SIG-M5 (cell line): ENCODE results near the gene ME2.
"Not testable (repeated sequence)": the region's sequence is repeated elsewhere in the genome, so short reads cannot be mapped to it uniquely, and the experiment has no call there.

Source experiments
- DNase-seq: peaks from one replicate; lab custom pipeline; 2025; lab: John Stamatoyannopoulos, UW

Gene ME2

DNA sequence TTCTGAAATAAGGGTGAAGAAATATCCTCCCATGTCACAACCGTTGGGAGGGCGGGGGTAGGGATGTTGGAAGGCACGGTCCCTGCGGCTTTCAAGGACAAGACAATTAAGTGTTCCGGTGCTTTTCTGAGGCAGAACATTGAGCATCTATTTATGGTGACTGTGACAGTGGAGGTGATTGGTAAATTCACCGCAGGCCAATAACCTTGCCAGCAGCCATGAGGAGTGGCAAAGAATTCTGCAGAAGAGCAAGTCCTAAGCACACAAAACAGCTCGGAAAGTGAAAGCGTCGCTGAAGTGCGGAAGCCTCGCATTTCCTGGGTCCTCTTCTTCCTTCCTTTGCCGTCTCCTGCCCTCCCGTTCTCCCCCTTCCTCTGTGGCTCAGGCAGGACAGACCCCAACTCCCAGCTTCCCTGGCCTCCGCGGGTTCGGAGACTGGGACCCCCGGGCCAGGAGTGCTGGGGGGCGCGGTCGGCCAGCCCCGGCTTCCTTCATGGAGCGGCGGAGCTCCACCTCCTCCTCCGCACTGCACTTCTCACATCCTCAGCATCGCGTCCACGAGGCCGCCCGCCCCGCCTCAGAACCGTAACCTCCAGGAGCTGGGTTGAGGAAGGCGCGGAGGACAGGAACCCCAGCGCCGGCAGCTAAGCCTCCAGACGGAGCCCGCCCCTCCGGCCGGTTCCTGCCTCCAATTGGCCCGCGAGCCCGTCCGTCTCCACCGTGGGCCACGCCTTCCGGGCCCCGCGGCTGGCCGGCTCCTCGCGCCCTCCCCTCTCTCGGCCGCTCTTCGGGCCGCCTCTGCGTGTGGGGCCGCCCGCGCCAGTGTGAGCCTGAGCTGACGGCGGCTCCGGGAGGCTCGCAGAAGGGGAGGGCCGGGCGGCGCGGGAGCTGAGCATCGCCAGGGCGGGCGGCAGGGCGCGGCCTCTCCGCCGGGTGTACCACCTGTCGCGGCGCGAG is at the start of gene ME2:
TSS of gene ME2 (plus strand) at position 774 of the 957 bp plus-strand sequence. CDS start 16,703 bp downstream, outside the sequence.
- DNase-seq, result peak; percentile 66

DNA sequence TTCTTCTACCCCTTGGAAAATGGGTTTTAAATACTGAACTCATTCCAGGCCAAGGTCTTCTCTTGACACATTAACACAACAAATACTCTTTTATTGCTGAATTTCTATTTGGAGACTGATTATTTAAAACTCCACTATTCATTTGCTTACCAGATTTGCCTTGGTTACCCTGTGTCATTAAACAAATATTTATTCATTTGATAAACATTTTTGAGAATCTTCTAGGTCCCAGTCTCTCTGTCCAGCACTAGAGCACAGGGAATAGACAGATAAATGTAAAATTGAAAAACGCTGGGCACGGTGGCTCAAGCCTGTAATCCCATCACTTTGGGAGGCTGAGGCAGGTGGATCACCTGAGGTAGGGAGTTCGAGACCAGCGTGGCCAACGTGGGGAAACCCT is 49.3 kb upstream of the ME2 start:
- no peak for DNase-seq

DNA sequence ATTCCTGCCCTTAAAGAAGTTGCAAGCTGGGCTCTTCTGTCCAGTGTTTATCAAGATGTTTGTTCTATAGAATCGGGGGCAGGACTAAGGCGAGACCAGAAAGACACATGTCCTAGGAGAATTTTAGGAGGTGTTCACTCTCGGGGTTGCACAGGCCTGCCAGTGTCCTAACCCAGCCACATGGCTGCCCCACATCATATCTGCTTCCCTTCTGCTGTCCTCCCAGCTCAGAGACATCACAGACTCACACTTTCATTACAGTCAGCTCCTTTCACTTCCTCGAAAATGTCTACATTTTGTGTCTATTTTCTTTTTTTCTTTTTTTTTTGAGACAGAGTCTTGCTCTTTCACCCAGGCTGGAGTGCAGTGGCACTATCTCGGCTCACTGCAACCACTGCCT is 48.4 kb upstream of the ME2 start:
- peak; percentile 7 for DNase-seq

DNA sequence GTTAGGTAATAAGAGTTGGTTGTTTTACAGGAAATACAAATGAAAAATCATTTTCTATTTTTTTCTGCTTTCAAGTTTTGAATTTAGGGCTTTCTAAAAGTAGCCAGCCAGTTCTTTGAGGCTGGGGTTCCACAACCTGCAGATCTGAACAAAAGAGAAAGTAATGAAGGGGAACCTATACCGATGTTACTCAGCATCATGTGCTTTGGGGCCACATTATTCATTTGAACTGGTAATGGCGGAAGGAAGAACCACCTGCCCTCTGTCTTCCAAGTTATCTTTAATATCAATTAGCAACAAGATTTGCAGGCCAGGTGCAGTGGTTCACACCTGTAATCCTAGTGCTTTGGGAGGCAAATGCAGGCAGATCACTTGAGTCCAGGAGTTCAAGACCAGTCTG is 46.2 kb upstream of the ME2 start:
- no peak for DNase-seq

DNA sequence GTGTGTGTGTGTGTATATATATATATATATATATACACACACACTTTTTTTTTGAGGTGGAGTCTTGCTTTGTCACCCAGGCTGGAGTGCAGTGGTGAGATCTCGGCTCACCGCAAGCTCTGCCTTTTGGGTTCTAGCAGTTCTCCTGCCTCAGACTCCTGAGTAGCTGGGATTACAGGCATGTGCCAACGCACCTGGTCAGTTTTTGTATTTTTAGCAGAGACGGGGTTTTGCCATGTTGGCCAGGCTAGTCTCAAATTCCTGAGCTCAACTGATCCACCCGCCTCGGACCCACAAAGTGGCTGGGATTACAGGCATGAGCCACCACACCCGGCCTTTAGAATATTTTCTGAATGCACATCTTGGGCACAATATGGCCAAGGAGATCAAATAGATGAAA is 45.4 kb upstream of the ME2 start:
- DNase-seq, result not testable (repeated sequence)

DNA sequence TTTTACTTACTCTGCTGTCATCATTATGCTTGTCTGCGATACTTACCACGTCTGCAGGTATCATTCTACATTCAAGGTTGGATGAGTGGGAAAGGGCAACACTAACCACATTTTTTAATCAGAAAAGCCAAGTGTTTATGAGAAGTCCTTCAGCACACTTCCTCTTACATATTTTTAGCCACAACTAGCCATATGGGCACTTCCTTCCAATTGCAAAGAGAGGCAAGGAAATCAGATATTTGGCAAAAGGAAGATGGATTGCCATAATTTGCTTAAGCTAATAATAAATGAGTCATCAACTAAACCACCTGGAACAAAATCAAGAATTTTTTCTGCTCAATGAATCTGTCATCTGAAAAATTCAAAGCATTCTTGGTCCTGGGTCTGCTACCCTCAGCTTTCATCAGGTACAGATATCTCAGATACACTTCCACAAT is 42.4 kb upstream of the ME2 start:
- no peak for DNase-seq

DNA sequence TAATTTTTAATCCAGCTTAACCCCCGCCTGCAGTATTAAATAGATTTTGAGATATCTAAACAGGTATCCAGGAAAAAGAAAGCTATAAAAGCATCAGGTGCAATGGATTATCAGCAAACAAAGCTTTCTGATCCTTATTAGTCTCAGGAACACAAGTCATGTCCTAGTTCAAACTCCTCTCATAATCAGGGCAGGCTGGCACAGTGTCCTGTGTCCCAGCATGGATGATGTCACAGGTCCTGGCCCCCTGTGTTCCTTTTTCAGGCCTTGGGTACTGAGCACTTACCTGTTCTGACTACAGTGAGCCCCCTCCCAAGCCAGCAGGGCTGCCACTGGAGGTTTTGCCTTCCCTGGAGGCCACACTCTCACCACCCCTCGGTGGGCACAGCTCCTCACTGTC is 39.6 kb upstream of the ME2 start:
- no peak for DNase-seq

DNA sequence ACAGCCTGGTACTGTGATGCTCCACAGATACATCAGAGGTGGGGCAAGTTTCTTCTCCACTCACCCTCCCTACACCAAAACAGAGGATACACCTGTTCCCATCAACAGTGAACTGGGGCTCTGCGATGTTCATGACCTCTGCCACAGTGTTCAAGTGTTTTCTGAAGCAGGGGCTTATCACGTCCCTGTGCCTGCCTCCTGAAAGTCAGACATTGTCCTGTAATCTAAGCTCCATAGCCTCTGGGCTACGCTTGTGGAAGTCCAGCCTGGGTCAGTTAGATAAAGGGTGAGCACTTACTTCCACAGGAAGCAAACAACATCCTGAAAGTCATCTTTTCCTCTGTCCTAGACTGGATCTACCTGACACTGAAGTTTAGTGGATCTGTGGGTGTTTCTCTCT is 38.9 kb upstream of the ME2 start:
- no peak for DNase-seq

DNA sequence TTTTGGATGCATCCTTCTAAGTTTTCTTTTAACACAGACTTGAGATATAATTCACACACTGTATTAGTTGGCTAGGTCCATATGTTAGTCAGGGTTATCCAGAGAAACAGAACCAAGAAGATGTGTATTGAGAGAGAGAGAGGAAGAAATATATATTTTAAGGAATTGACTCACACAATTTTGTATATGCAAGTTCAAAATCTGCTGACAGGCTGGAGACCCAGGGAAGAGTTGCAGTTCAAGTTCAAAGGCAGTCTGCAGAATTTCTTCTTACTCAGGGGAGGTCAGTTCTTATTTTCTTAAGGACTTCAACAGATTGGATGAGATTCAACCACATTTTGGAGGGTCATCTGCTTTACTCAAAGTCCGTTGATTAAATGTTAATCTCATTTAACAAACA is 36.1 kb upstream of the ME2 start:
- DNase-seq, result no peak

DNA sequence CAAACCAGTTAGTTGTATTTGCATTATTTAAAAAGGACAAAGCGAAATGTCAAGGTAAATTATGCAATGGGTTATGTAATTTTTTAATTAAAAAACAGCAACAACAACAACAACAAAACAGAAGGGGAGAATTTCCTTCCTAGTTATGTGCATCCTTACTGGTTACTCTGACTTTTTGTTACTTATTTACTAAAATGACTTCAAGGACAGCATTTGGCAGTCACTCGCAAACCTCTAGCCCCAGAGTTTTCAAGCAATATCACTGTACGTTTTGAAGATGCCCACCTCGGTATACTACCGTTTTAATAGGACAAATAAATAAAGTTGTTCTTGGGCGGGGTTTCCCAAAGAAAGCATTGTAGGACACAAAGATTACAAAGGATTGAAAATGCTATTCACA is 34.4 kb upstream of the ME2 start:
- no peak for DNase-seq

DNA sequence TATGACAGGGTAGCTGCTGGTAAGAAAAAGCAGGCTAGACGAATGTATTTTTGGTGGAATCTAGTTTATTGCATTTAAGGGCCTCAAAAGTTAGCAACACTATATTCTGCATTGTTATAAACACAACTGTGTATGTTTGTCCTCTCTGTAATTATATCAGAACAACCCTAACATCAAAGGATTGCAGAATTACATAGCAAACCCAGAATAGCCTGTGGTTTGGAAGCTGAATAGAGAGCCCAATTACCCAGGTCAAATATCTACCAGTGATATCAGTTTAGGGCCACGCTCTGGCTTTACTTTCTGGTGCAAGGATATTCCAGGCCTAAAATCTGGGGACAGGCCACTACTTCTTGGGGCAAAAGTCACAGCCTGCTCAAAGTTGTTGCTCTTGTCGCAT is 34.0 kb upstream of the ME2 start:
- no peak for DNase-seq

DNA sequence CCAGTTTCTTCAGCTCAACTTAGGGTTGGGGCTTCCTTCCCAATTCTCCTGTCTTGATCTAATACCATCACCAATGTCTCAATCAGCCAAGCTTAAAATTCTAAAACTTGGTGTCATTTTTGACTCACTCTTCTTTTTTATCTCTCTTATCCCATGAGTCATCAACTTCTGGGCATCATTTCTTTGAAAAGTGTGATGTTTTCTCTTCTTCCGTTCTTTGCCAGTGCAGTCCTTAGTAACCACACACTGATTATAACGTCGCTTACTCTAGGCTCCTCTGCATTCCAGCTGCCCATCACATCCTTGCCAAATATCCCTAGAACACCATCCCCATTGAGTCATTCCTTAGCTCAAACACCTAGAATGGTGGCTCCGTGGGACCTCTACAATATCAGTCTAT is 31.7 kb upstream of the ME2 start:
- DNase-seq, result no peak

DNA sequence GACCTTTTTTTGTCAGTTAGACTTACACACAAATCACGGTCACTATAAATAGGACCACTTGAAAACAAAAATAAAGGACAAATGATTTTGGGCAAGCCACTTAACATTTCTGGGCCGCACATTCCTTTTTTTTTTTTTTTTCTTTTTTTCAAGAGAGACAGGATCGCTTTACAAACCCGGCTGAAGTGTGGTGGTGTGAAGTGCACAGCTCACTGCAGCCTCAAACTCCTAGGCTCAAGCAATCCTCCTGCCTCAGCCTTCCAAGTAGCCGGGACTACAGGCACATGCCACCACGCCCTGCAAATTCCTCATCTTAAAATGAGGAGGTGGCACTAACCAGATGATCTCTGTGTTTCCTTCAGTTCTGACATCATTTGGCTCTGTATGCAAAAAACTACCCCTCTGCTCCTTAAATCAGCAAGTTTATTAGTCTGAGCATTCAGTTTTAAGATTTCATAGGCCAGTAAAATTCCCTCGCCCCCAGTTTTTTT is 30.8 kb upstream of the ME2 start:
- DNase-seq, result no peak

DNA sequence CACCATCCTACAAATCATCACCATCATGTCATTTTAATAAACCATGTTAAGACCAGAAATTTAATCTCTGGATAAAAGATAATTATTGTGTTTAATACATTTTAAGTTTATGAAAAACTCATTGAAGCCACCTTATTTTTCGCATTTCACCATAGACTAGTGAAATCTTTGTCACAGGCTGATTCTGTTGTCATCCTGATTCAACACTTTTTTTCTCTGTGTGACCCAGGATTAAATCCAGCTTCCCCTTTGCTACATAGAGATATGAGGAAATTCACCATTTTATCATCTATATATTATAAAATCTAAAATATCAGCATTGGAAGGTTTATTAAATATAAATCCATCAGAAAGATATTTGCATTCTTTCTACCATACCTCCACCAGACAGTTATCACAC is 29.9 kb upstream of the ME2 start:
- no peak for DNase-seq

DNA sequence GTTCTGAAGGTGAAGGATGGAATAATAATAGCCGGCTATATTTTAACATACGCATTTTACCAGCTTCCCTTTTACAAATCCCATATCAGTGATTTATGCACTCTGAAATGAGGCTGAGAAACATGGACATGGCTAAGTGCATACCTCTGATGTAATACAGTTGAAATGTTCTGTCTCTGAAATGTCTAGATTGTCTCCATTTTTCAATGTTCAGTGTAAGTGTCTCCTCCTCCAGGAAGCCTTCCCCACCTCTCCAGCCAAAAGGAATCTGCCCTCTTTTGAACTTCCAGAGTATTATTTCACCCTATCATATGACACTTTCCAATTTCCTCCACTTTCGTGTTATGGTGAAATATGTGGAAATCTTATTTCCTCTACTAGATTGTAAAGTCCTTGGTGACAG is 29.5 kb upstream of the ME2 start:
- no peak for DNase-seq

DNA sequence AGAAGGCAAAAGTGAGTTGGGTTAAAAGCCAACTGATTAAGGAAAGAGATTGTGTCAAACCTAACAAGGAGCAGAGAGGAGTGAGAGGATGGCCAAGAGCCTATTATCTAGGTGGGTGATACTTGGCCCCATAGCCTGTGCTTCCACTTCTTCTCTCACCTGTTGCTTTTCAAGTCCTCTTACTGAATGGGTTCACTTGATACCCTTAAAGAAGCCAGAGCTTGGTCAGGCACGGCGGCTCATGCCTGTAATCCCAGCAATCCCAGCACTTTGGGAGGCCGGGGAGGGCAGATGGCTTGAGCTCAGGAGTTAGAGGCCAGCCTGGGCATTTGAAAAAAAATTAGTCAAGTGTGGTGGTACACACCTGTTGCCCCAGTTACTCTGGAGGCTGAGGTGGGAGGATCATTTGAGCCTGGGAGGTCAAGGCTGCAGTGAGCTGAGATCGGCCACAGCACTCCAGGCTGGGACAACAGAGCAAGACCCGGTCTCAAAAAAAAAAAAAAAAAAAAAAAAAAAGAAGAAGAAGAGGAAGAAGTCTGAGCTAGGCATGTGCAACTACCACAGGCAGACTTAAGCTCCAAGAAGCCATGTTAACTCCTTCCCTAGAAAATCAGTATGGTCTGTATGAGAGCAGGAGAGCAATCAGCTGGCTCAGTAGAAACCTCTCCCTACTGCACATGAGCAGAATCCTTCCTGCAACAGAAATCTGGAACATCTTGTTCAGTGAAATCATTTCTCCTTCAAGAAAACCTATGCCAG is 28.4 kb upstream of the ME2 start:
- no peak for DNase-seq

DNA sequence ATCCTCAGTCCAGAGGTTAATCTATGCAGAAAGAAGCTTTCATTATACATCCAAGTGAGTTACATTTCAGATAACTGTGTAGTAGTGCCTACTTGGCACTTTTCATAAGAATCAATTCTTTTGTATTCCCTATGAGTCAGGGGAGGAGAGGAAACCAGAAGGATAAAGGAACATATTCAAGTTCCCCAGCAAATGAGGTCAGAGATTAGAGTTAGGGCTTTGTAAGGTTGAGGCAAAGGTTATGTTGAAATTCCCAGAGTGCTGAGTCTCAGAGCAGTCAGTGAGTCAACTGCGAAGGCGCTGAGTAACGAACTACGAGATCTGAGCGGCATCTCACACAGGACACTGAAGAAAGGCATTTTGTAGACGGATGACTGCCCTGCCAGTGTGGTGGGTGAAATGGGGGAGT is 25.1 kb upstream of the ME2 start:
- peak; percentile 16 for DNase-seq

DNA sequence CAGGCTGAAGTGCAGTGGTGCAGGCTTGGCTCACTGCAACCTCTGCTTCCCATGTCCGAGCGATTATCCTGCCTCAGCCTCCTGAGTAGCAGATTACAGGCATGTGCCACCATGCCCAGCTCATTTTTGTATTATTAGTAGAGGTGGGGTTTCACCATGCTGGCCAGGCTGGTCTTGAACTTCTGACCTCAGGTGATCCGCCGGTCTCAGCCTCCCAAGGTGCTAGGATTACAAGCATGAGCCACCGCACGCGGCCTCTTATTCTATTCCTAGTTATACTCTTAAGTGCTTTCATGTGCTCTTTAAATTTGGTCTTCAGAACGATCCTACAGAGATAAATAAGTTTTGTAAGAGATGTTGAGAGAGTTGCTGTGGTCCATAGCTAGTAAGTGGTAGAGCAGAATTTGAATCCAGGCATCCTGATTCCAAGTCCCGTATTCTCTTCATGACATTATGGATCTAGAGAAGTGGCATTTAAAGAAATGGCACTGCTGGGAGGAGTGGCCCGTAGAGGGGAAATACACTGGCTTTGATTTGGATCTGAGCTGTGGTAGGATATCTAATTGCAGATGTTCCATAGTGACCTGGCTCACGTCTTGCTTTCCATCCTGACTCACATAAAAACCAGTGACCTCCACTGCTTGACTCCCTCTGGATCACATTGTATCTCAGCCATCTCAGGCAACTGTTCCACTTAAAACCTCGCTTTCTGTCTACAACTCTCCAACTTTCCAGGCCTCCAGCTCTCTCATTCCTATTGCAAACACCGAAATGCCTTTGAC is 22.8 kb upstream of the ME2 start:
- DNase-seq, result no peak

DNA sequence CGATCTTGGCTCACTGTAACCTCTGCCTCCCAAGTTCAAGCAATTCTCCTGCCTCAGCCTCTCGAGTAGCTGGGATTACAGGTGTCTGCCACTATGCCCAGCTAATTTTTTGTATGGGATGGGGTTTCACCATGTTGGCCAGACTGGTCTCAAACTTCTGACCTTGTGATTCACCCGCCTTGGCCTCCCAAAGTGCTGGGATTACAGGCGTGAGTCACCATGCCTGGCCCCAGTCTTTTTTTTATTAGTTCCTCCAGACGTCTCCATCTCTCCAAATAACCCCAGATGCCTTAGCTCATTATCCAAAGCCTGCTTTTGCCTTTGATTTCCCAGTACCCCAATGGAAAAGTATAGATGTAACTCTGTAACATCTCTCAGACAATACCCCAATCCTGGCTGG is 21.8 kb upstream of the ME2 start:
- DNase-seq, result not testable (repeated sequence)

DNA sequence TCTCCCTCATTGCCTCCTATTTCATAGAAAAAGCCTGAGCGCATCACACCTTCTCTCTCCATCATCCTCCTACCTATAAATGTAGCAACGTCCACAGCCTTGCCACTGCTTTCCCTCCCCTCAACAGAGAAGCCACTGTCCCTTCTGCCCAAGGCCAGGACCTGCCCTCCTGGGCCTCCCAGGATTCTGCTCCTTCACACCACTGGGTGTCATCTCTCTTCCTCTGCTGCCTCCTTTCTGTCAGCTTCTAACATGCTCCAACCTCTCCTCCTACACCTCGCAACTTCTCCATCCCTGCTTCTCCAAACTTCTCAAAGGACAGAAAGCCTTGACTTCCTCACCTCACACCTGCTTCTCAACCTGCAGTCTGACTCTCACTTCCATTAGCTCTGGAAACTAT is 21.2 kb upstream of the ME2 start:
- no peak for DNase-seq

DNA sequence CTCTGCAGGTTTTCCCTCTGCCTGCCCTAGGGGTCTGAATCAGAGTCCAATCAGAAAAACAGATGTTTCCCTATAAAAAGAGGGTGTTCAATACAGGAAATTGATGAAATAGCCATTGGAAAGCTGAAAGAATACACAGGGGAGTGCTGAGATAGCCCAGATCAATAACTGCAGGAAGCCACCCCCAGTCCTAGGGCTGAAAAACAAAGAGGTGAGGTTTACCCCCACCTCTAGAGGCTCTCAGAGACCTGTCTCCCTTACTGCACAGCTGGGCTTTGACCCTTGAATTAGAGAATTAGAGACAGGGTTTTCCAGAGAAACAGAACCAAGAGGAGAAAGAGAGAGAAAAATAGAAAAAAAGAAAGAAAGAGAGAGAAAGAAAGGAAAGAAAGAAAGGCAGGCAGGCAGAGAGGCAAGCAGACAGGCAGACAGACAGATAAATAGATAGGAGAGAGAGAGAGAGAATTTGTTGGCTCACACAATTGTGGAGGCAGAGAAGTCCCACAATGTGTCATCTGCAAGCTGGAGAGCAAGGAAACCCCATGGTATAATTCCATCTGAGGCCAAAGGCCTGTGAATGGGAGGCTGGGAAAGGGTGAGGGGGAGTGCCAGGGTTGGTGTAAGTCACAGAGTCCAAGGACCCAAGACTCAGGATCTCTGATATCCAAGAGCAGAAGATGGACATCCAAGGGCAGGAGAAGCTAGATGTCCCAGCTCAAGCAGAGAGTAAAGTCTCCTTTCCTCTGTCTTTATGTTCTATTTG is 18.9 kb upstream of the ME2 start:
- DNase-seq, result no peak
